Heart left ventricle (tissue), 16 donors: Measurements from ENCODE around the gene SPNS3. TPM values are rescaled to one million over a fixed set of nuclear protein-coding genes. Genes with fewer than 3 reads are reported as not detected.

Source experiments
- ATAC-seq, 4 donors: fragments of 200-7000 bp; cut with Tn5 transposase; one replicate each; pipeline ENCODE4 v1.9.1; 2020 to 2022; ENCODE audit warnings: moderate library complexity in 4 of 4, mild to moderate bottlenecking in 3 of 4, moderate number of reproducible peaks in 1 of 4
- DNase-seq, 5 donors: peaks; one replicate each; pipeline ENCODE4 v3.0.0-alpha.2; 2020
- H3K27ac ChIP-seq, 12 donors: fragments of 200-600 bp; sonication (generic) in 4 of 12; one replicate each; pipeline versions ENCODE4 v1.5.0 to v1.8.0; 2016 to 2022; ENCODE audit warnings: mild to moderate bottlenecking in 2 of 12
- H3K27me3 ChIP-seq, 9 donors: fragments of 200-600 bp; sonication (generic) in 2 of 9; one replicate each; pipeline versions ENCODE4 v1.5.1 to v1.8.0; 2016 to 2022; ENCODE audit warnings: mild to moderate bottlenecking in 3 of 9
- H3K36me3 ChIP-seq, 9 donors: fragments of 200-600 bp; sonication (generic) in 2 of 9; one replicate each; pipeline versions ENCODE4 v1.5.0 to v1.8.0; 2018 to 2022; ENCODE audit warnings: mild to moderate bottlenecking in 2 of 9
- H3K4me1 ChIP-seq, 12 donors: fragments of 200-600 bp; sonication (generic) in 4 of 12; one replicate each; pipeline versions ENCODE4 v1.5.0 to v1.8.0; 2016 to 2022; ENCODE audit warnings: mild to moderate bottlenecking in 3 of 12
- H3K4me3 ChIP-seq, 12 donors: fragments of 200-600 bp; sonication (generic) in 4 of 12; one replicate each; pipeline versions ENCODE4 v1.5.0 to v1.8.0; 2017 to 2022; ENCODE audit warnings: mild to moderate bottlenecking in 9 of 12, moderate library complexity in 4 of 12
- H3K9me3 ChIP-seq, 12 donors: fragments of 200-600 bp; sonication (generic) in 4 of 12; one replicate each; pipeline versions ENCODE4 v1.5.0 to v1.8.0; 2016 to 2022; ENCODE audit warnings: mild to moderate bottlenecking in 1 of 12
- CTCF ChIP-seq, 12 donors: fragments of 200-600 bp; sonication (generic) in 4 of 12; IDR thresholded peaks; one replicate each; pipeline versions ENCODE4 v1.5.0 to v1.8.0; 2018 to 2022; ENCODE audit warnings: antibody characterized with exemption in 12 of 12, mild to moderate bottlenecking in 5 of 12
- POLR2A ChIP-seq, 2 donors: fragments of 450-650 bp; IDR thresholded peaks; one replicate each; pipeline ENCODE4 v1.6.1; 2017; ENCODE audit warnings: antibody characterized with exemption in 2 of 2, mild to moderate bottlenecking in 2 of 2, moderate library complexity in 2 of 2
- WGBS, 4 donors: extraction: QIAGEN DNeasy Blood & Tissue Kit in 2 of 4; methylation state at CpG; one replicate each; pipeline versions ENCODE4 v1.1.5 to v1.1.7; 2013 to 2018; 5-methylcytosine and 5-hydroxymethylcytosine counted together
- intact Hi-C, 10 donors: fragments of 100-400 bp; cut with DNase I; formaldehyde crosslinking; loops; one replicate each; pipeline versions ENCODE4 v1.11.1 to v1.14.2; 2022
- polyA plus RNA-seq, 2 donors: library from polyadenylated mRNA; stranded (reverse); fragments of 200-250 nt; gene quantifications; one replicate each; pipeline ENCODE4 v1.2.3, GENCODE V29; 2013
- total RNA-seq, 9 donors: library from RNA; depleted of rRNA in 2 of 9; stranded (reverse); fragments of >200 nt in 2 of 9; fragmentation: NEBNext Ultra II Directional in 3 of 9; extraction: Animal tissue kit (Norgen Biotek cat#: 25700) in 3 of 9; gene quantifications; one replicate each; pipeline versions ENCODE4 v1.1.0 to v1.2.4, GENCODE V29; 2016 to 2023
- donor health status: ischemic (EF 13 %, LVEDD 7.1; RV severe dilation, severe dysfunction).
- donor health status: healthy with polysubstance abuse.
- donor health status: DM: no; HTN: yes; CAD: no.
- donor health status: DM: no; HTN: no; CAD: no.
- donor health status: ischemic (EF 25% LVEDD 6.9; RV normal size, moderate dysfunction).
- donor health status: ischemic (EF 25% LVEDD 5.7; RV mildly dilated, moderate dysfunction).
- donor health status: healthy.
- donor health status: DM: yes; HTN: yes; CAD: no.
- donor health status: ischemic (EF 35%, LVEDD 5.7; RV mildly dilated, moderate dysfunction).
- donor health status: nonischemic (EF 11% LVEDD 7.7; RV severe dilation, severe dysfunction).
- donor health status: DM: yes; HTN: yes; CAD: no.
- donor health status: PGD.
- donor health status: ischemic (EF 29% LVEDD 5.4; RV normal size, mild dysfunction).
- donor health status: nonischemic (EF 23%, LVEDD 6.1; RV moderate dilation, normal function).

The SPNS3 gene
- total and polyA plus RNA-seq, 11 donors: 0.23 to 1.9 (median 1.1) TPM; not detected in 3

- intact Hi-C loops: no loop called here
- peak in 1 of 4 donors; percentile 30 for ATAC-seq
- WGBS, 4 donors: 80 to 87% (median 83%) methylated on average over 10 to 13 of the region's 13 CpGs
- Histone ChIP-seq H3K4me3 (no peak overlapping the region), H3K27ac (no peak overlapping the region), H3K27me3 (no peaks in the 10 kb centered on the region), H3K4me1 (peaks cover 0 to 37% (median 10%) of the 10 kb centered on the region in 12 donors), H3K9me3 (no peaks in the 10 kb centered on the region), H3K36me3 (no peaks in the 10 kb centered on the region)
- no peak for TF ChIP-seq CTCF (IDR thresholded peaks at IDR 0.05)
- TF ChIP-seq POLR2A (IDR thresholded peaks at IDR 0.05): no peak
- DNase-seq: peak in 1 of 5 donors; percentile 25
Observed at GRCh38 chr17:4483012-4483840, 49.5 kb downstream of the SPNS3 start.

- Histone ChIP-seq H3K27me3 (no peaks in the 10 kb centered on the region), H3K4me1 (peaks cover 0 to 29% (median 8%) of the 10 kb centered on the region in 12 donors), H3K27ac (peak overlapping the region in 1 of 12 donors; percentile 60), H3K4me3 (peak overlapping the region in 2 of 12 donors; percentile 4 to 51), H3K36me3 (no peaks in the 10 kb centered on the region), H3K9me3 (no peaks in the 10 kb centered on the region)
- ATAC-seq (peak in 2 of 4 donors; percentile 37 to 64), DNase-seq (peak in 1 of 5 donors; percentile 43)
- intact Hi-C loops: no loop called here
- TF ChIP-seq CTCF (IDR thresholded peaks at IDR 0.05) (no peak), POLR2A (IDR thresholded peaks at IDR 0.05) (no peak)
- WGBS, 4 donors: 65 to 85% (median 73%) methylated on average over 22 to 31 of the region's 31 CpGs
Observed at GRCh38 chr17:4485676-4486646, 52.2 kb downstream of the SPNS3 start.

- ATAC-seq (no peak), DNase-seq (no peak)
- H3K9me3 ChIP-seq: no peaks in the 10 kb centered on the region
- 80 to 85% (median 84%) methylated on average over 8 of the region's 8 CpGs for WGBS, 4 donors
- H3K27me3 ChIP-seq: no peaks in the 10 kb centered on the region
- intact Hi-C loops: no loop called here
- no peaks in the 10 kb centered on the region for H3K36me3 ChIP-seq
- H3K27ac ChIP-seq: no peak overlapping the region
- TF ChIP-seq CTCF (IDR thresholded peaks at IDR 0.05): no peak
- no peak for TF ChIP-seq POLR2A (IDR thresholded peaks at IDR 0.05)
- peaks cover 0 to 25% (median 2%) of the 10 kb centered on the region in 12 donors for H3K4me1 ChIP-seq
- no peak overlapping the region for H3K4me3 ChIP-seq
Observed at GRCh38 chr17:4487296-4487695, 53.6 kb downstream of the SPNS3 start.
